Mononuclear cell (primary cell): ENCODE results near the gene BCLAF3. TPM values are rescaled to one million over a fixed set of nuclear protein-coding genes. Genes with fewer than 3 reads are reported as not detected.

ENCODE experiments used
- H3K27me3 ChIP-seq: 2 replicates; pipeline ENCODE4 v1.6.0; 2011; ENCODE audit warnings: low read length, control low read depth; ENCODE audit not compliant: insufficient read depth
- H3K4me1 ChIP-seq: 2 replicates; pipeline ENCODE4 v1.5.1; 2011; ENCODE audit warnings: mild to moderate bottlenecking, low read length, control low read depth; ENCODE audit not compliant: insufficient read depth
- H3K4me3 ChIP-seq: 2 replicates; pipeline ENCODE4 v1.5.1; 2011; ENCODE audit warnings: mild to moderate bottlenecking, low read length, moderate library complexity
- H3K9me3 ChIP-seq: 2 replicates; pipeline ENCODE4 v1.5.1; 2011; ENCODE audit warnings: low read depth, mild to moderate bottlenecking, control low read depth, low read length
- total RNA-seq: library from RNA; depleted of rRNA; stranded (reverse); fragments of >200 nt; gene quantifications from one replicate; pipeline ENCODE4 v1.2.3, GENCODE V29; 2012

The BCLAF3 gene
- total RNA-seq, 1 donor, result 5.5 TPM

DNA sequence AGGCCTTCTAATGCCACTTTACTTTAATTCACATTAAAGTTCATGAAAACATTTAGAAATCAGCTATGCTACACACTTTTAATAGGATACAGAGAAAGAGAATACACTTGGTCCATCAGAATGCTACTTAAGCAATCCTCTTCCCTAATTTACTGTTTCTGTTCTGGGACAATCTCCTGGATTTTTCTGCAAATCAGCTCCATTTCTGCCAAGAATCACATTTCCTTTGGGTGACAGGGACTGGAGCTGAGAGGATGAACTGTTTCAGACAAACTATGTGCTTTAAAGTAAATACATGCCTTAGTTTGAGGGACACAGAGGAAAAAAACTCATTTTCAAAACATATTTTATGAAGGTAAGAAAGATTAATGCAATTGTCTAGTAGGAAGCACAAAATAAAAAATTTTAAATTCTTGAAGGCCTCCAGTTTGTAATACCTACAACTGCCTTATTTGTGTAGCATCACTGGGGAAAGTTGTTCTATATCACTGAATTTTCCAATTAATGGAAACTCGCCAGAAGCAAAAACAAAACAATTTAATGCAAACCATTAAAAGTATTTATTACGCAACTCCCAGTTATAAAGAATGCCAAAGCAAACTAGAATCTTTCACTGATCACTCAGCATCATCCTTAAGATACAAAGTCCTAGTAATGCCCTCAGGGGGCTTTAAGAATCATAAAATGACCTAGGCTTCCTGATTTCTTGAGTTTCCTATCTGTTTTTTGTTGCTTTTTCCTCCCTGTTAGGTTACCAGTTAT is 36.3 kb downstream of the BCLAF3 start:
- no peak overlapping the region for H3K4me3 ChIP-seq
- no peaks in the 10 kb centered on the region for H3K9me3 ChIP-seq
- H3K27me3 ChIP-seq, result no peaks in the 10 kb centered on the region
- H3K4me1 ChIP-seq, result no peaks in the 10 kb centered on the region

DNA sequence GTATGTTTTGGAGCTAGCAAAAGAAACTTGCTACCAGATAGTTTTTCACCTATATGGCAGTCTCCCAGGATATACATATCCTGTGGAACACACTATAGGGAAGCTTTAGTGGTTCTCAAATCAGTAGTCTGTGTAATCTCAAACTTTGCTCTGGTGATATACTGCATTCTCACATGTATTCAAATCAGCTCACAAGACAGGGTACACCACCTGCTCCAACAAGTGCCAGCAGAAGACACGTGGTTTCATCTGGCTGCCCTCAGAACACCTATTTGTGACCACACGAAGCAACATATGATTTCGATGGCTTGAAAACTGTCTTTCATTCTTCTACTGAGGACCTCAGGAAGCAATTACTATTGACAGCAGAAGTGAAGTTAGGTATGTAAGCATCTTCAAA is 37.7 kb downstream of the BCLAF3 start:
- Histone ChIP-seq H3K27me3 (no peaks in the 10 kb centered on the region), H3K4me1 (no peaks in the 10 kb centered on the region), H3K9me3 (no peaks in the 10 kb centered on the region), H3K4me3 (no peak overlapping the region)

DNA sequence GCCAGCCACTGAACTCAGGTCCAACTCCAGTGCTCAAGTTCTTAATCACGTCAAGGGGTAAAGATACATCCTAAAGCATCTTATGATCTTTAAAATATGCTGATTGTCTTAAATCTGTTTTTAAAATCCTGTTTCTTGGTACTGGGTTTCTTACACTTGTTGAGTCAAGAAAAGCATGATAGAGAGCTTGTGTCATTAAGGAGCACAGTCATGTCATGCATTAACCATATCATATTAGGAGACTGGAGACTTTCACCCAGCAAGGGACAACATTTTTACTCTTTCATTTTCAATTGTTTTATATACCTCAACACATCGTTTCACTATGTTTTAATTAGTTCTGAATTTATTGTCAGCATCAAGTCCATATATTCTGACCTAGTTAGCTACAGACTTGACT is 41.5 kb downstream of the BCLAF3 start:
- Histone ChIP-seq H3K4me3 (no peak overlapping the region), H3K27me3 (no peaks in the 10 kb centered on the region), H3K4me1 (no peaks in the 10 kb centered on the region), H3K9me3 (no peaks in the 10 kb centered on the region)

DNA sequence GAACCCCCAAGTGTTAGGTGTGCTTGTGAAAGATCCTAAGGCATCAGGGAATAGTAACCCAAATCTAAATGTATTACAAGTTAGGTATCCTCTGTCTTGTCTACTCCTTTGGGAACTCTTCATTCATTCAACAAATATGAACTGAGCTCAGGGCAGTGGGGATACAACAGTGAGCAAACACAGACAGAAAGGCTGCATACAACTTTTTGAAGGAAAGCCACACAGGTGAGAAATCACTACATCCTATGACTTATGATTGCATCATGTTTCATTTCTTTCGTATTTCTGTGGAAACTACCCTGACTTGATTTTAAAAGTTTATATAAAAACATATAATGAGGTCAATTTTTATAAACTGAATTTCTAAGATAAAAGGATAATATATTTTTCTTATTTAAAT is 43.2 kb downstream of the BCLAF3 start:
- H3K27me3 ChIP-seq, result no peaks in the 10 kb centered on the region

More for the DNA sequence above, 43.2 kb downstream of the BCLAF3 start:
- H3K4me1 ChIP-seq, result no peaks in the 10 kb centered on the region
- H3K4me3 ChIP-seq, result no peak overlapping the region
- no peaks in the 10 kb centered on the region for H3K9me3 ChIP-seq

Other genes with a start within 250 kb of the BCLAF3 start
- 58.2 TPM for gene SH3KBP1, start 103.5 kb downstream of the BCLAF3 start, total RNA-seq
- gene MAP7D2, start 125.8 kb upstream of the BCLAF3 start, total RNA-seq, result 1.6 TPM
- 44.8 TPM for gene EIF1AX, start 150.8 kb upstream of the BCLAF3 start, total RNA-seq